Pancreas (tissue), 10 donors: ENCODE measurements around the gene FABP7. TPM values are rescaled to one million over a fixed set of nuclear protein-coding genes. Genes with fewer than 3 reads are reported as not detected.
"Not testable (repeated sequence)": the region's sequence is repeated elsewhere in the genome, so short reads cannot be mapped to it uniquely, and the experiment has no call there.

Experiments
- ATAC-seq, 4 donors: fragments of 200-7000 bp; cut with Tn5 transposase; one replicate each; pipeline versions ENCODE4 v1.8.0 to v1.9.1; 2020; ENCODE audit warnings: mild to moderate bottlenecking in 4 of 4, moderate library complexity in 4 of 4
- DNase-seq, 6 donors: peaks; one replicate each; pipeline ENCODE4 v3.0.0-alpha.2; 2020
- FAIRE-seq: peaks from 2 replicates; lab custom pipeline; 2012; peaks lifted over from hg19 to GRCh38; lab: Jason Lieb, UNC
- H3K27ac ChIP-seq, 4 donors: fragments of 200-600 bp; sonication (generic); 1 replicate in 3 of 4; 2 replicates in 1 of 4; pipeline versions ENCODE4 v1.5.0 to v1.8.0; 2020
- H3K27me3 ChIP-seq, 4 donors: fragments of 200-600 bp; one replicate each; pipeline ENCODE4 v1.8.0; 2021
- H3K36me3 ChIP-seq, 3 donors: fragments of 200-600 bp; sonication (generic) in 1 of 3; one replicate each; pipeline versions ENCODE4 v1.5.0 to v1.8.0; 2020 to 2021
- H3K4me1 ChIP-seq, 3 donors: fragments of 200-600 bp; one replicate each; pipeline ENCODE4 v1.8.0; 2021
- H3K4me3 ChIP-seq, 4 donors: fragments of 200-600 bp; sonication (generic) in 2 of 4; one replicate each; pipeline versions ENCODE4 v1.5.0 to v1.8.0; 2020 to 2021
- H3K9me3 ChIP-seq, 4 donors: fragments of 200-600 bp; one replicate each; pipeline ENCODE4 v1.8.0; 2021
- WGBS, 2 donors: extraction: QIAGEN DNeasy Blood & Tissue Kit; methylation state at CpG; one replicate each; pipeline ENCODE4 v1.1.7; 2013; 5-methylcytosine and 5-hydroxymethylcytosine counted together
- intact Hi-C, 3 donors: fragments of 100-400 bp; cut with DNase I; formaldehyde crosslinking; loops; one replicate each; pipeline versions ENCODE4 v1.11.1 to v1.14.2; 2022
- polyA plus RNA-seq, 2 donors: library from polyadenylated mRNA; stranded (reverse); fragments of 200-250 nt; gene quantifications; one replicate each; pipeline ENCODE4 v1.2.3, GENCODE V29; 2013
- total RNA-seq, 6 donors: library from RNA; stranded (reverse); fragmentation: NEBNext Ultra II Directional in 4 of 6; extraction: Animal tissue kit (Norgen Biotek cat#: 25700) in 4 of 6; gene quantifications; one replicate each; pipeline versions ENCODE4 v1.2.1 to v1.2.4, GENCODE V29; 2021 to 2023
- TF ChIP-seq, protein P1 (sequence below), 4 donors: fragments of 200-600 bp; sonication (generic) in 3 of 4; IDR thresholded peaks; one replicate each; pipeline versions ENCODE4 v1.5.0 to v1.8.0; 2021; ENCODE audit warnings: antibody characterized with exemption in 4 of 4
- donor health status: healthy with polysubstance abuse.
- donor health status: DM: no; HTN: no; CAD: no; lungs with moderate emphysema.
- donor health status: DM: no; HTN: no; CAD: no.
- donor health status: control.
- donor health status: control.
- donor health status: Bipolar disorder and iron deficiency.
- donor health status: DM: yes; HTN: yes; CAD: no.
- donor health status: DM: no; HTN: no; CAD: no.
- donor health status: DM: no; HTN: no; CAD: no.
- donor health status: DM: yes; HTN: yes; CAD: no.

Gene FABP7
- total and polyA plus RNA-seq, 8 donors, result not detected

DNA sequence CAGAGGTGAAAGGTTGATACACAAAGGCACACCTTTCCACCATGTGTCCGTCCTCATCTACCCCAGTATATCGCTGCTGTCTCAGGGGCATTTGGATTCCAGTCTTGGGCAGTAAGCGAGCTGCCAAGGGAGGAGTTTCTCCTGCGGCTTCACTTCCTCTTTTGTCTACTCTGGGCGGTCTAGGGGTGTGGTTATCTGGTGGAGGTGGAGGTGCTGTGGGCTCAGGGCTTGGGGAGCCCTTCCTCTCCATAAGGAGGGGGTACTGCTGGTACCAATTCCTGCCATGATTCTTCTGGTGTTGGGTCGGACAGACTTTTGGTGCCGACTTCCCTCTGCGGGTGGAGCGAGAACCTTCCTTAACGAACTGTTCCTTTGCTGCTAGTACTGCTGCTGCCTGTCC is 31.9 kb upstream of the FABP7 start:
- WGBS, 2 donors, result 89 to 92% methylated on average over 10 of the region's 10 CpGs
- ATAC-seq, result no peak
- intact Hi-C loops, result no loop called here

GRCh38 chr6:122748945-122749344 is 30.6 kb upstream of the FABP7 start:
- H3K4me1 ChIP-seq, H3K4me3 ChIP-seq, H3K27me3 ChIP-seq, FAIRE-seq, H3K27ac ChIP-seq, ATAC-seq, DNase-seq, H3K36me3 ChIP-seq, intact Hi-C loops, H3K9me3 ChIP-seq: not testable (repeated sequence)
- 30 to 77% methylated on average over 5 of the region's 5 CpGs for WGBS, 2 donors

More for the DNA sequence above, 31.9 kb upstream of the FABP7 start:
- no peaks in the 10 kb centered on the region for H3K36me3 ChIP-seq
- H3K9me3 ChIP-seq, result no peaks in the 10 kb centered on the region
- TF ChIP-seq, protein P1, sequence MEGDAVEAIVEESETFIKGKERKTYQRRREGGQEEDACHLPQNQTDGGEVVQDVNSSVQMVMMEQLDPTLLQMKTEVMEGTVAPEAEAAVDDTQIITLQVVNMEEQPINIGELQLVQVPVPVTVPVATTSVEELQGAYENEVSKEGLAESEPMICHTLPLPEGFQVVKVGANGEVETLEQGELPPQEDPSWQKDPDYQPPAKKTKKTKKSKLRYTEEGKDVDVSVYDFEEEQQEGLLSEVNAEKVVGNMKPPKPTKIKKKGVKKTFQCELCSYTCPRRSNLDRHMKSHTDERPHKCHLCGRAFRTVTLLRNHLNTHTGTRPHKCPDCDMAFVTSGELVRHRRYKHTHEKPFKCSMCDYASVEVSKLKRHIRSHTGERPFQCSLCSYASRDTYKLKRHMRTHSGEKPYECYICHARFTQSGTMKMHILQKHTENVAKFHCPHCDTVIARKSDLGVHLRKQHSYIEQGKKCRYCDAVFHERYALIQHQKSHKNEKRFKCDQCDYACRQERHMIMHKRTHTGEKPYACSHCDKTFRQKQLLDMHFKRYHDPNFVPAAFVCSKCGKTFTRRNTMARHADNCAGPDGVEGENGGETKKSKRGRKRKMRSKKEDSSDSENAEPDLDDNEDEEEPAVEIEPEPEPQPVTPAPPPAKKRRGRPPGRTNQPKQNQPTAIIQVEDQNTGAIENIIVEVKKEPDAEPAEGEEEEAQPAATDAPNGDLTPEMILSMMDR (IDR thresholded peaks at IDR 0.05), result no peak
- FAIRE-seq (no peak), DNase-seq (no peak)
- no peak overlapping the region for H3K4me3 ChIP-seq
- no peak overlapping the region for H3K27ac ChIP-seq
- no peaks in the 10 kb centered on the region for H3K27me3 ChIP-seq
- no peaks in the 10 kb centered on the region for H3K4me1 ChIP-seq

- DNase-seq (no peak), FAIRE-seq (no peak), ATAC-seq (no peak)
- intact Hi-C loops, result no loop called here
- no peaks in the 10 kb centered on the region for H3K36me3 ChIP-seq
- no peak overlapping the region for H3K27ac ChIP-seq
- H3K27me3 ChIP-seq, result no peaks in the 10 kb centered on the region
- no peaks in the 10 kb centered on the region for H3K9me3 ChIP-seq
- H3K4me1 ChIP-seq, result no peaks in the 10 kb centered on the region
- TF ChIP-seq, protein P1 (IDR thresholded peaks at IDR 0.05), result no peak
- whole genome bisulfite sequencing, 2 donors, result 87 to 88% methylated on average over 4 of the region's 4 CpGs
- no peak overlapping the region for H3K4me3 ChIP-seq
Observed at GRCh38 chr6:122749451-122750050, 30.0 kb upstream of the FABP7 start.

GRCh38 chr6:122751326-122751725 is 28.2 kb upstream of the FABP7 start:
- intact Hi-C loops, result no loop called here
- TF ChIP-seq, protein P1 (IDR thresholded peaks at IDR 0.05), result no peak
- DNase-seq, result no peak
- H3K27ac ChIP-seq, result no peak overlapping the region
- FAIRE-seq, result no peak
- H3K27me3 ChIP-seq, result no peaks in the 10 kb centered on the region
- H3K9me3 ChIP-seq, result no peaks in the 10 kb centered on the region
- no peaks in the 10 kb centered on the region for H3K36me3 ChIP-seq
- no peaks in the 10 kb centered on the region for H3K4me1 ChIP-seq
- WGBS, 2 donors, result 72 to 83% methylated on average over 3 of the region's 3 CpGs
- H3K4me3 ChIP-seq, result no peak overlapping the region
- ATAC-seq, result no peak

DNA sequence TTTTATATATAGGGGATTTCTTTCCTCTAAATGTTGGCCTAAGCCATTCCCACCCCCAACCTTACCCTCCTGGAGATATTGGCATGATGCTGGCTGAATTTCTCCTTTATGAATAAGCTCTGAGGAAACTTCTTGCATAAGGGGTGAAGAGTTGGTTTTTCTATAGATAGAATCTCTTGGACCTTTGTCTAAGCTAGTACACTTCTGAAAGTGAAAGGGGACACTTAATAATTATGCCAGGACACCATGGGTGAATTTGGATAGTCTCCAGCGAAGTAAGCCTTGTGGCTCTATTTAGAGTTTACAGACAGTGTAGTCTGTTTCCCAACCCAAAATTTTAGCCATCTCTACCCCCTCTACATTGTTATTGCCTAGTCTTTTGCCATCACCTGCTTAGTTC is 27.1 kb upstream of the FABP7 start:
- Histone ChIP-seq H3K27ac (no peak overlapping the region), H3K36me3 (no peaks in the 10 kb centered on the region), H3K9me3 (no peaks in the 10 kb centered on the region), H3K27me3 (no peaks in the 10 kb centered on the region), H3K4me1 (no peaks in the 10 kb centered on the region), H3K4me3 (no peak overlapping the region)
- FAIRE-seq (no peak), ATAC-seq (no peak), DNase-seq (no peak)
- intact Hi-C loops, result no loop called here
- 35 to 100% methylated on average over 1 of the region's 1 CpG for WGBS, 2 donors
- TF ChIP-seq, protein P1 (IDR thresholded peaks at IDR 0.05), result no peak
